ENCODE measurements around the gene ZNF668. TPM values are rescaled to one million over a fixed set of nuclear protein-coding genes. Genes with fewer than 3 reads are reported as not detected.
A peak's percentile ranks its signal among the peaks of the same experiment; 100 is the strongest.

The ZNF668 gene
- total RNA-seq, 2 experiments from 2014 or later, result 13.9 to 17.4 TPM

- CTCF ChIA-PET, result interaction anchor here (1.3 to 3.2 kb wide), 5 partner anchors 14 to 289 kb away, joined by 3 to 24 read pairs (median 5); partner anchors contain the start of genes HSD3B7, ZNF646 and ZNF668
- Mint-ChIP-seq H3K27me3 (no peaks in the 10 kb centered on the region), H3K9me3 (no peaks in the 10 kb centered on the region), H3K27ac (peak overlapping the region; percentile 28), H3K4me3 (peak overlapping the region; percentile 66), H3K4me1 (peaks cover 33% of the 10 kb centered on the region), H3K36me3 (ENCODE audit: low read depth) (peaks cover 11% of the 10 kb centered on the region)
- no peak for DNase-seq
- POLR2A ChIA-PET, result interaction anchor here (1.0 to 4.1 kb wide), 7 partner anchors 20 to 95 kb away, joined by 3 to 26 read pairs (median 5); partner anchors contain the start of genes FUS, KAT8, ZNF646 and ZNF668
Measured at GRCh38 chr16:31093132-31093703, 19.2 kb upstream of the ZNF668 start.

- no peak overlapping the region for H3K27ac Mint-ChIP-seq
- H3K9me3 Mint-ChIP-seq, result no peaks in the 10 kb centered on the region
- H3K27me3 Mint-ChIP-seq, result no peaks in the 10 kb centered on the region
- H3K4me3 Mint-ChIP-seq, result peak overlapping the region; percentile 17
- peaks cover 33% of the 10 kb centered on the region for H3K4me1 Mint-ChIP-seq
- ChIA-PET CTCF (interaction anchor here (0.8 to 3.2 kb wide), 5 partner anchors 18 to 776 kb away, joined by 3 to 12 read pairs (median 5); partner anchors contain the start of genes HSD3B7, ZNF646 and ZNF668), POLR2A (interaction anchor here (1.2 to 4.1 kb wide), 4 partner anchors 11 to 88 kb away, joined by 3 to 26 read pairs (median 4); partner anchors contain the start of genes FUS, ZNF646 and ZNF668)
- peaks cover 11% of the 10 kb centered on the region for H3K36me3 Mint-ChIP-seq (ENCODE audit: low read depth)
- DNase-seq, result no peak
Measured at GRCh38 chr16:31092330-31092729, 18.3 kb upstream of the ZNF668 start.

GRCh38 chr16:31090540-31090939 is 16.5 kb upstream of the ZNF668 start:
- H3K4me1 Mint-ChIP-seq, result peaks cover 27% of the 10 kb centered on the region
- DNase-seq, result no peak
- no peak overlapping the region for H3K27ac Mint-ChIP-seq
- CTCF ChIA-PET, result no interaction called here
- H3K4me3 Mint-ChIP-seq, result no peak overlapping the region
- POLR2A ChIA-PET, result interaction anchor here (3.5 to 4.1 kb wide), 2 partner anchors 17 kb away, joined by 10 to 26 read pairs; partner anchors contain the start of genes ZNF646 and ZNF668
- peaks cover 15% of the 10 kb centered on the region for H3K36me3 Mint-ChIP-seq (ENCODE audit: low read depth)
- no peaks in the 10 kb centered on the region for H3K27me3 Mint-ChIP-seq
- no peaks in the 10 kb centered on the region for H3K9me3 Mint-ChIP-seq

- CTCF ChIA-PET, result no interaction called here
- no peak for DNase-seq
- H3K4me1 Mint-ChIP-seq, result peaks cover 17% of the 10 kb centered on the region
- no peak overlapping the region for H3K27ac Mint-ChIP-seq
- H3K27me3 Mint-ChIP-seq, result no peaks in the 10 kb centered on the region
- H3K4me3 Mint-ChIP-seq, result no peak overlapping the region
- peaks cover 15% of the 10 kb centered on the region for H3K36me3 Mint-ChIP-seq (ENCODE audit: low read depth)
- POLR2A ChIA-PET, result interaction anchor here (3.5 kb wide), 1 partner anchor 16 kb away, joined by 10 read pairs; the partner anchor contains the start of genes ZNF646 and ZNF668
- H3K9me3 Mint-ChIP-seq, result no peaks in the 10 kb centered on the region
Measured at GRCh38 chr16:31089199-31089598, 15.2 kb upstream of the ZNF668 start.

- H3K9me3 Mint-ChIP-seq, result no peaks in the 10 kb centered on the region
- DNase-seq, result no peak
- ChIA-PET POLR2A (interaction anchor here (3.5 kb wide), 1 partner anchor 15 kb away, joined by 10 read pairs; the partner anchor contains the start of genes ZNF646 and ZNF668), CTCF (no interaction called here)
- no peak within 1 kb of the TSS for H3K27ac Mint-ChIP-seq
- peaks cover 11% of the 10 kb centered on the region for H3K4me1 Mint-ChIP-seq
- H3K36me3 Mint-ChIP-seq (ENCODE audit: low read depth), result peaks cover 14% of the 10 kb centered on the region
- H3K4me3 Mint-ChIP-seq, result no peak within 1 kb of the TSS
- no peaks in the 10 kb centered on the region for H3K27me3 Mint-ChIP-seq
Measured at GRCh38 chr16:31088459-31089183, 14.6 kb upstream of the ZNF668 start, which contains the start of gene PRSS53. PRSS53 (minus strand) TSS chr16:31088943; CDS start chr16:31088809, 134 bp downstream.

- POLR2A ChIA-PET, result interaction anchor here (3.5 kb wide), 1 partner anchor 14 kb away, joined by 10 read pairs; the partner anchor contains the start of genes ZNF646 and ZNF668
- CTCF ChIA-PET, result no interaction called here
- peaks cover 14% of the 10 kb centered on the region for H3K36me3 Mint-ChIP-seq (ENCODE audit: low read depth)
- H3K27me3 Mint-ChIP-seq, result no peaks in the 10 kb centered on the region
- no peaks in the 10 kb centered on the region for H3K9me3 Mint-ChIP-seq
- peaks cover 7% of the 10 kb centered on the region for H3K4me1 Mint-ChIP-seq
- no peak for DNase-seq
- no peak overlapping the region for H3K27ac Mint-ChIP-seq
- no peak overlapping the region for H3K4me3 Mint-ChIP-seq
Measured at GRCh38 chr16:31087971-31088370, 13.9 kb upstream of the ZNF668 start.

GRCh38 chr16:31087481-31087880 is 13.4 kb upstream of the ZNF668 start:
- Mint-ChIP-seq H3K27ac (no peak overlapping the region), H3K27me3 (no peaks in the 10 kb centered on the region), H3K4me3 (no peak overlapping the region), H3K36me3 (ENCODE audit: low read depth) (peaks cover 16% of the 10 kb centered on the region), H3K4me1 (peaks cover 2% of the 10 kb centered on the region), H3K9me3 (no peaks in the 10 kb centered on the region)
- no peak for DNase-seq
- POLR2A ChIA-PET, result interaction anchor here (3.5 kb wide), 1 partner anchor 14 kb away, joined by 10 read pairs; the partner anchor contains the start of genes ZNF646 and ZNF668
- CTCF ChIA-PET, result interaction anchor here (0.6 kb wide), 1 partner anchor 14 kb away, joined by 9 read pairs; no protein-coding TSS in a partner anchor

GRCh38 chr16:31086629-31086906 is 12.5 kb upstream of the ZNF668 start:
- Mint-ChIP-seq H3K9me3 (no peaks in the 10 kb centered on the region), H3K27me3 (no peaks in the 10 kb centered on the region), H3K36me3 (ENCODE audit: low read depth) (peaks cover 20% of the 10 kb centered on the region), H3K27ac (no peak overlapping the region), H3K4me3 (no peak overlapping the region), H3K4me1 (peaks cover 2% of the 10 kb centered on the region)
- ChIA-PET POLR2A (interaction anchor here (1.0 kb wide), 1 partner anchor 10 kb away, joined by 3 read pairs; no protein-coding TSS in a partner anchor), CTCF (no interaction called here)
- DNase-seq, result no peak

GRCh38 chr16:31085873-31086628 is 12.0 kb upstream of the ZNF668 start:
- H3K4me1 Mint-ChIP-seq, result peaks cover 2% of the 10 kb centered on the region
- ChIA-PET CTCF (no interaction called here), POLR2A (interaction anchor here (1.0 kb wide), 1 partner anchor 9 kb away, joined by 3 read pairs; no protein-coding TSS in a partner anchor)
- H3K36me3 Mint-ChIP-seq (ENCODE audit: low read depth), result peaks cover 20% of the 10 kb centered on the region
- no peak overlapping the region for H3K27ac Mint-ChIP-seq
- no peaks in the 10 kb centered on the region for H3K9me3 Mint-ChIP-seq
- H3K27me3 Mint-ChIP-seq, result no peaks in the 10 kb centered on the region
- H3K4me3 Mint-ChIP-seq, result no peak overlapping the region
- no peak for DNase-seq

- peaks cover 7% of the 10 kb centered on the region for H3K4me1 Mint-ChIP-seq
- H3K27me3 Mint-ChIP-seq, result no peaks in the 10 kb centered on the region
- ChIA-PET POLR2A (no interaction called here), CTCF (no interaction called here)
- DNase-seq, result no peak
- no peak overlapping the region for H3K27ac Mint-ChIP-seq
- H3K36me3 Mint-ChIP-seq (ENCODE audit: low read depth), result peaks cover 21% of the 10 kb centered on the region
- no peak overlapping the region for H3K4me3 Mint-ChIP-seq
- H3K9me3 Mint-ChIP-seq, result no peaks in the 10 kb centered on the region
Measured at GRCh38 chr16:31085411-31085810, 11.4 kb upstream of the ZNF668 start.

GRCh38 chr16:31084584-31085302 is 10.7 kb upstream of the ZNF668 start:
- Mint-ChIP-seq H3K4me1 (peaks cover 7% of the 10 kb centered on the region), H3K27me3 (no peaks in the 10 kb centered on the region), H3K36me3 (ENCODE audit: low read depth) (peaks cover 22% of the 10 kb centered on the region), H3K9me3 (no peaks in the 10 kb centered on the region), H3K27ac (no peak overlapping the region), H3K4me3 (no peak overlapping the region)
- POLR2A ChIA-PET, result interaction anchor here (1.8 kb wide), 1 partner anchor 11 kb away, joined by 7 read pairs; the partner anchor contains the start of genes ZNF646 and ZNF668
- CTCF ChIA-PET, result no interaction called here
- no peak for DNase-seq

- no peak overlapping the region for H3K27ac Mint-ChIP-seq
- ChIA-PET CTCF (no interaction called here), POLR2A (interaction anchor here (1.8 kb wide), 1 partner anchor 10 kb away, joined by 7 read pairs; the partner anchor contains the start of genes ZNF646 and ZNF668)
- H3K27me3 Mint-ChIP-seq, result no peaks in the 10 kb centered on the region
- peaks cover 8% of the 10 kb centered on the region for H3K4me1 Mint-ChIP-seq
- H3K36me3 Mint-ChIP-seq (ENCODE audit: low read depth), result peaks cover 30% of the 10 kb centered on the region
- no peaks in the 10 kb centered on the region for H3K9me3 Mint-ChIP-seq
- DNase-seq, result no peak
- no peak overlapping the region for H3K4me3 Mint-ChIP-seq
Measured at GRCh38 chr16:31083981-31084380, 9.9 kb upstream of the ZNF668 start.

All from activated CD4-positive, alpha-beta memory T cell treated with anti-CD3 and anti-CD28 coated beads, Interleukin-2, amount 10 ng/mL, durations not matched to agents 7 days and 5 days (primary cell).